ENCODE results near the gene CTXN3.
"Not testable (repeated sequence)": the region's sequence is repeated elsewhere in the genome, so short reads cannot be mapped to it uniquely, and the experiment has no call there.

CTXN3 gene

GRCh38 chr5:127650649-127651048, 1.8 kb downstream of the CTXN3 start:
- DNase-seq (ENCODE audit: low read depth): no peak

DNA sequence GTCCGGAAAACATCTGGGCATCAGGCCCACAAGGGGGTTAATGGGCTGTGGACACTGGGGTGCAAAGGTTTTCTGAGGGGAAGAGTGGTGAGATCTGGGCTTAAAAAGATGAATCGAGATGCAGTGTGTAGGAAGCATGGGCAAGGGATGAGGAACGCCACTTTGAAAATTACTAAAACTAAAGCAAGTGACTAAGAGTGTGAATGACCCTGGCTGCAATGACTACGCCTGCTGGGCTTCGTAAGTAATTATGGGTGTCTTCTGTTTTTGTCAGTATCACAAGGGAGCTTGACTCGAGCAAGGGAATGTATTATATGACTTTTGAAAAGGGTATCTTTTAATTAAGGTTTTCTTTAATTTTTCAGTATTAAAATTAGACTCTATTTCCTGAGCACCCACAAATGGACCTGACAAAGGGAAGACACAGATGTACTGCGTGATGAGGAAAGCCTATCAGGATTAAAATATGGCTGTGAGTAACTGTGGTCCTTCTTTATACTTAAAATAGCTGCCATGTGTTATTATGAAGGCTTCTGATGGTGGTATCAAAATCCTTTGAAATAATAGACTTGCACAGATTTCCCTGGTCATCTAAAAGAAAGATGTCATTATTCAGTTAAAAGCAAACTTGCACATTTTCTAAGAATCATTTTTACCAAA, 4.2 kb downstream of the CTXN3 start:
- no peak for DNase-seq (ENCODE audit: low read depth)

DNA sequence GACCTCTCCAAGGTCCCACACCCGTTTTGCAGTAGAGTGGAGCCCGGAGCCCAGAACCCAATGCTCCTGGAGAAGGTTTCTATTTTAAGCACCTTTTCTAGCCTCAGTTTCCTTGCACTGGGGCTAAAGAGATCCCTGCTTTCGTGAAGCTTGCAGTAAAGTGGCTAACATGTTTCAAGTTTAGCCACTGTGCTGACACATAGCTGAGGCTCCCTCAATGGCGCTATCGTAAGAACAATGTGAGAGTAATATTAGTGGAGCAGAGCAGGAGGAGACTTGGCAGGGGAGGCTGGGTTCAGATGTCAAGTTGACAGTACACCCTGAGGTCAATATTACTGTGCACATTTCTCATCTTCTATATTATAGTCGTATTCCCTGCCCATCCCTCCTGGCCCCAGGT, 7.9 kb downstream of the CTXN3 start:
- no peak for DNase-seq (ENCODE audit: low read depth)

DNA sequence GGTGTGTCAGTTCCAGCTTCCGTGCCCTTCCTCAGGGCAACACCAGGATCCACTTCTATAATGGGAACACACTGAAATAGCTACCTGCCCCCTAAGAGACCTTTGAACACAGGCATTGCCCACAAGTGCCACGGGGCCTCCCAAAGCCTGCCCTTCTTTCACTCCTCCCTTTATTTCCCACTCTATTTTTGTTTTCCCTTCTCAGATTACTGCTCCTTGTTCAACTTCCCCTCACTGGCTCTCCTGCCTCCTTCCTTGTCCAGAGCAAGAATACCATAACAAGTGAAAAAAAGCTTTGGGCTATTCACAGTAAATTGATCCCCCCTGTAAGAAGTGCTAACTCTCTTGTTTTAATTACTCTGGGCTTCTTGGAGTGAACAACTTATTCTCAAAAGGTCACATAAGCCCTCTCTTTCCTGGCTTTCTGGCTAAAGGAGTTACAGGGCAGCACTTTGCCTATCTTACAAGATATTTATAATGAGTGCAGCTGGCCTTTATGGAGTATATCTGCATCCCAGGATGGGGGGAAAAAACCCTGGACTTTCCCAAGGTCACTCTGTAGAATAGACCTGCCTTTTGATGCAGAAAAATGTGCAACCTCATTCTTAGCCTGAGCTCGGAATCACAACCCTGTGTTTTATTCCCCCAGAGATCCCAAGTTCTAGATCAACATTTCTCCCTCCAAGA, 11.3 kb downstream of the CTXN3 start:
- DNase-seq (ENCODE audit: low read depth): no peak

GRCh38 chr5:127664093-127664492, 15.2 kb downstream of the CTXN3 start:
- no peak for DNase-seq (ENCODE audit: low read depth)

- no peak for DNase-seq (ENCODE audit: low read depth)
Observed at GRCh38 chr5:127665641-127666040, 16.8 kb downstream of the CTXN3 start.

DNA sequence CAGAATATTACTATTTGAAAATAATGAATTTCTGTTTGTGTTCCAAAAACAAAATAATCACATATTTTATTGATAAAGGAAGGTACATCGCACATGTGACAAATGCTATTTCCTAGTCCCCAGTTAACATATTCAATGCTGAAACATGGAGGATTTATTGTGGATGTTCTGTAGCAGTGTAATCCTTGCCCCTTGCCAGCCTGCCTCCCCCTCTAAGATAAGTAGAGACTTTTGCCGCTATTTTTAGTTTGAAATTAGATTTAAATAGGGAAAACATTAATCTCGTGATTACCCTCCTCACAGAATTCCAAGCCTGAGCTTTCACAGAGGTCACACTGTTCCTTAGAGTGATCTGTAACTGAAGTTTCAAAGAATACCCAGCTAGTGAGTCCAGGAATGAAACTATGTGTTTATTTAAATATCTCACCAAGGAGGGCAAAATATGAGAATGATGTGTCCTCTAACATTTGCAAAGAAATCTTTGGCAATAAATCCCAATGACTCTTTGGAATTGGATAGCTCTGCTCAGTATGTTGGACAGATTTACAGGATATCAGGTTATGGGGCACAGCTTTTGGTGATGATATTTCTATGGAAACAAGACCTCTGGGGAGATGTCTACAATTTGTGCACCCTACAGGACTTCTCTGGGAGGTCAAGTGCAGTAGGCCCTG, 17.3 kb downstream of the CTXN3 start:
- no peak for DNase-seq (ENCODE audit: low read depth)

- DNase-seq (ENCODE audit: low read depth): no peak
Observed at GRCh38 chr5:127667926-127668325, 19.0 kb downstream of the CTXN3 start.

DNA sequence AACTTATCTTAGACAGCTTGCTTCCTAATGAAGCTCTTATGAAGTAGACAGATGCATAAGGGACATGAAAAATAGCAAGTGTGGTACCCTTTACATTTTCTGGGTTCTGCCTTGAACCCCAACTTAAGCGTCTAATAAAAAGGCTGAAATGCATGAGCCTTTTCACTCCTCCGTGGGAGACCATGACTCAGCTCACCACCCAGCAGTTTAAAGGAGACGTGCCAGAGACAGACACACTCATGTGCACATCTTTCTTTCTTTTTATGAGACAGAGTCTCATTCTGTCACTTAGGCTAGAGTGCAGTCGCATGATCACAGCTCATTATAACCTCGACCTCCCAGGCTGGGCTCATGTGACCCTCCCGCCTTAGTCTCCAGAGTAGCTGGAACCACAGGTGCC, 22.3 kb downstream of the CTXN3 start:
- DNase-seq (ENCODE audit: low read depth): no peak

- no peak for DNase-seq (ENCODE audit: low read depth)
Observed at GRCh38 chr5:127673117-127673800, 24.4 kb downstream of the CTXN3 start.

DNA sequence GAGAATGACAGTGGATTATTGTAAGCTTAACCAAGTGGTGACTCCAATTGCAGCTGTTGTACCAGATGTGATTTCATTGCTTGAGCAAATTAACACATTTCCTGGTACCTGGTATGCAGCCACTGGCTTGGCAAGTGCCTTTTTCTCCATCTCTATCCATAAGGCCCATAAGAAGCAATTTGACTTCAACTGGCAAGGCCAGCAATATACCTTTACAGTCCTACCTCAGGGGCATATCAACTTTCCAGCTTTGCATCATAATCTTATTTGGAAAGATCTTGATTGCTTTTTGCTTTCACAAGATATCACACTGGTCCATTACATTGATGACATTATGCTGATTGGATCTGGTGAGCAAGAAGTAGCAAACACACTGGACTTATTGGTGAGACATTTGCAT, 28.1 kb downstream of the CTXN3 start:
- not testable (repeated sequence) for DNase-seq (ENCODE audit: low read depth)

DNA sequence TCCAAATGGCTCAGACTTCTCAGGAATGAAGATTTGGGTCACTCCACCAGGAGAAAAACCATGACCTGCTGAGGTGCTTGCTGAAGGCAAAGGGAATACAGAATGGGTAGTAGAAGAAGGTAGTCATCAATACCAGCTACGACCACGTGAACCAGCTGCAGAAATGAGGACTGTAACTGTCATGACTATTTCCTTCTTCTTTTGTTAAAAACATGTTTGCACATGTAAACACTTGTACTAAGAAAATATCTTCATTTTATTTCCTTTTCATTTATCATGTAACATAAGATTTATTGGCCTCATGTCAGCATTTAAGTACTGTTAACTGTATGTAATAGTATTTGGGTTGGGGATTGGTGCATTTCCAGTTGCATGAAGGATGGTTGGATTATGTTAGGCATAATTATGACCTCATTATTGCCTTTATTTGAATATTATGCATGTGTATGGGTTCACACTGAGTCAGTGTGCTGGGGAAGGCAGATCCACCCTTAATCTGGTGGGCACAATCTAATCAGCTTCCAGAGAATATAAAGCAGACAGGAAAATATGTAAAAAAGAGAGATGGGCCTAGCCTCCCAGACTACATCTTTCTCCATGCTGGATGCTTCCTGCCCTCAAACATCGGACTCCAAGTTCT, 30.9 kb downstream of the CTXN3 start:
- not testable (repeated sequence) for DNase-seq (ENCODE audit: low read depth)

- no peak for DNase-seq (ENCODE audit: low read depth)
Observed at GRCh38 chr5:127680595-127680994, 31.7 kb downstream of the CTXN3 start.

DNA sequence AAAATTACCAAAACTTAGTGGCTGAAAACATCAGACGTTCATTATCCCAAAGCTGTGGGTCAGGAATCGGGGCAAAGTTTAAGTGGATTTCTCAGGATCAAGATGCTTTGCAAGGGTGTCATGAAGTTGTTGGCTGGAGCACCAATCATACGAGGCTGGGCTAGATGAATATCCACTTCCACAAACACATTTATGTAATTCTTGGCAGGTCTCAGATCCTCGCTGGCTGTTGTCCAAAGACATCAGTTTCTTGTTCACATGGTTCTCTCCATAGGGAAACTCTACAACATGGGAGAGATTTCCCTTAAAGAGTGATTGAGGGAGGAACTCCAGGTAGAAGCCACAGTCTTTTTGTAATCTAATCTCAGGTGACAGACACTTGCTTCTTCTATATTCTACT, 34.1 kb downstream of the CTXN3 start:
- no peak for DNase-seq (ENCODE audit: low read depth)

DNA sequence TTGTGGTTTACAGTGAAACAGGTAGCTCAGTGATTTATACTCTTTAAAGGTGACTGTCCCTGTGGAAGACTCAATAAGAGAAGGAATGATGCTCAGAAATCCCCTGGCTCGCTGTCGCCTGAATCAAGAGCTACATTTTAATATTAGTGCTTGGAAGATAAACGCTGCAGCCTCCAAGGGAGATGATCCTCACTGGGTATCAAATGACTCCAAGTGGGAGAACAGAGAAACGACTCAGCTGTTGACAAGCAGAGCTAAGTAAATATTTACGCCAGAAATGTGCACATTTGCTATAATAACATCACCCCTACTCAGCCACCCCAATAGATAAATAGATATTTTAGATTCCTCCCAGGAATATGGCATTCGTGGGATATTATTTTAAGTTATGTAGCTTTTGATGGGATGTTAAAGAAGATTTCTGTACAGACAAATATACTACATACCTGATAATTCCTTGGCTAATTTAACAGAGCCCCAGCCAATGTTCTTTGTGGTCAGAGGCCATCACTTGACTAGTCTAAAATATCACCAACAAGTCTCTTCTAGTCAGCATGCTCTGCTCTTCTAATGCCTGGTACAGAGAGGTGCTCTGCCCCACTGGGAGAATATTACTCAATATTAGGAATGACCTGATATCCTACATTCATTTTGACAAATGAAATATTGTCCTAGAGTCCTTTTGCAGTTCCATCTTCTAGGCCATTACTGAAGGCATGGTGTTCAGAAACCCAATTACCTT, 36.0 kb downstream of the CTXN3 start:
- DNase-seq (ENCODE audit: low read depth): no peak

GRCh38 chr5:127685662-127686061, 36.8 kb downstream of the CTXN3 start:
- no peak for DNase-seq (ENCODE audit: low read depth)

GRCh38 chr5:127686424-127686823, 37.5 kb downstream of the CTXN3 start:
- DNase-seq (ENCODE audit: low read depth): no peak

GRCh38 chr5:127694518-127695171, 45.8 kb downstream of the CTXN3 start:
- no peak for DNase-seq (ENCODE audit: low read depth)

DNA sequence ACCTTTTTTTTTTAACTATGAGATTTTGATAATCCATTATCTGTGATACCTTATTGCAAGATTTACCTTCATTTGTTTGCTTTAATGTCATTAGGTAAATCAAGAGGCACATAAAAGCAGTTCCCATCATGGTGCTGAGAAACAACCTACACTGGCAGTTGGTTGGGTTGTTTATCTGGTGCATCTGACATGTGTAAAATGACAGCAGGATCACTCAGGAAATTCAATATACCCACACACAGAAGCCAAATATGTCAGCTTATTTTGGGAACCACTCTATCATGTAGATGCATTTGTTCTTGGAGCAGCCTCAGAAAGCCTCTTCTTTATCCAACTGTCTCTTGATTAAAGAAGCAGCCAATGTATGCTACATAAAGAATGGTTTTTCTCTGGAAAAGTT, 46.5 kb downstream of the CTXN3 start:
- DNase-seq (ENCODE audit: low read depth): no peak

GRCh38 chr5:127696683-127697082, 47.8 kb downstream of the CTXN3 start:
- DNase-seq (ENCODE audit: low read depth): no peak
